ENCODE measurements around the gene TTC23L.

DNA sequence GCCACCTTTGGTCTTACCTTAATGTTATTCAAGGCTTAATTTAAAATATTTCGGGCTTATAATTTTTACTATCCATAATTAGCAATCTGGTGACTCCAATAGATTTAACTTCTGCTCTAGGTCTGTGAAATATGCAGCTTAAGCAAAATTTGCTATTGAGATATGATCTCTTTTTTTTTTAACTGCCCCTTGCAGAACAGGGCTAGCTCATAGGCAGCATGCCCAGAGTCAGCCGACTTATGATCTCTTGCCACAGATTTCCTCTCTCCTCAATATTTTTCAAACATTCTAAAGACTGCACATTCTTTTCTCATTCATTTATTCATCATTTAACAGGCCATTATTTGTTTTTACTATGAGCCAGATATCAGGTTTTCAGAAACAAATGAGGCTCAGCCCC is 4.5 kb downstream of the TTC23L start:
- TF ChIP-seq, protein P1, sequence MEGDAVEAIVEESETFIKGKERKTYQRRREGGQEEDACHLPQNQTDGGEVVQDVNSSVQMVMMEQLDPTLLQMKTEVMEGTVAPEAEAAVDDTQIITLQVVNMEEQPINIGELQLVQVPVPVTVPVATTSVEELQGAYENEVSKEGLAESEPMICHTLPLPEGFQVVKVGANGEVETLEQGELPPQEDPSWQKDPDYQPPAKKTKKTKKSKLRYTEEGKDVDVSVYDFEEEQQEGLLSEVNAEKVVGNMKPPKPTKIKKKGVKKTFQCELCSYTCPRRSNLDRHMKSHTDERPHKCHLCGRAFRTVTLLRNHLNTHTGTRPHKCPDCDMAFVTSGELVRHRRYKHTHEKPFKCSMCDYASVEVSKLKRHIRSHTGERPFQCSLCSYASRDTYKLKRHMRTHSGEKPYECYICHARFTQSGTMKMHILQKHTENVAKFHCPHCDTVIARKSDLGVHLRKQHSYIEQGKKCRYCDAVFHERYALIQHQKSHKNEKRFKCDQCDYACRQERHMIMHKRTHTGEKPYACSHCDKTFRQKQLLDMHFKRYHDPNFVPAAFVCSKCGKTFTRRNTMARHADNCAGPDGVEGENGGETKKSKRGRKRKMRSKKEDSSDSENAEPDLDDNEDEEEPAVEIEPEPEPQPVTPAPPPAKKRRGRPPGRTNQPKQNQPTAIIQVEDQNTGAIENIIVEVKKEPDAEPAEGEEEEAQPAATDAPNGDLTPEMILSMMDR (IDR thresholded peaks at IDR 0.05), result no peak
- TF ChIP-seq POLR2A (IDR thresholded peaks at IDR 0.05) (no peak), EP300 (IDR thresholded peaks at IDR 0.05) (no peak), POLR2AphosphoS5 (IDR thresholded peaks at IDR 0.05) (no peak)

Measured in sigmoid colon (tissue), 4 donors.